NT2/D1 (cell line): ENCODE data around the gene CYB561.

Source experiments
- YY1 ChIP-seq: IDR thresholded peaks from 2 replicates; pipeline ENCODE4 v1.6.1; 2011; ENCODE audit not compliant: insufficient read length, insufficient read depth
- ZNF274 ChIP-seq: IDR thresholded peaks from 2 replicates; pipeline ENCODE4 v1.6.1; 2011; ENCODE audit warnings: mild to moderate bottlenecking, low read depth, low read length

DNA sequence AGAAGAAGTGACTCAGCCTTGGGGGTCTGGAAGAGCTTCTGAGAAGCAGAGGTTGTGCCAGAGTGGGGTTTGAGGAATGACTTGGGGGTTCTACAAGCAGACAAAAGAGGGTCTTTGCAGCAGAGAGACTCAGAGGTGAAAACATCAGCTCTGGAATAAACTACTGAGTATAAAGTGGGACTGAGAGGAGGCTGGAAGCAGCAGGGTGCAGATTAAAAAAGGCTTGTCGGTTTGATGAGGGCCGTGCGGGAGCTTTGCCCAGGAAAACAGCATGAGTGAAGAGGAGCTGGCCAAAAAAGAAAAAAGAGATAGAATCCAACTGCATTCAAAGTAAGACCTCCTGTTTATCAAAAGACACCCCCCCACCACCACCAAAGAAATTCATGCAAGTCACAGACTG is 17.7 kb upstream of the CYB561 start:
- TF ChIP-seq YY1 = no peak
- no peak for TF ChIP-seq ZNF274
